Smooth muscle cell of the brain vasculature (primary cell): ENCODE measurements around the gene CSMD2.
"Not testable (repeated sequence)": the region's sequence is repeated elsewhere in the genome, so short reads cannot be mapped to it uniquely, and the experiment has no call there.

ENCODE experiments used
- DNase-seq: peaks from one replicate; pipeline ENCODE4 v3.0.0-alpha.2; 2012; ENCODE audit warnings: low read depth, low spot score

Gene CSMD2

DNA sequence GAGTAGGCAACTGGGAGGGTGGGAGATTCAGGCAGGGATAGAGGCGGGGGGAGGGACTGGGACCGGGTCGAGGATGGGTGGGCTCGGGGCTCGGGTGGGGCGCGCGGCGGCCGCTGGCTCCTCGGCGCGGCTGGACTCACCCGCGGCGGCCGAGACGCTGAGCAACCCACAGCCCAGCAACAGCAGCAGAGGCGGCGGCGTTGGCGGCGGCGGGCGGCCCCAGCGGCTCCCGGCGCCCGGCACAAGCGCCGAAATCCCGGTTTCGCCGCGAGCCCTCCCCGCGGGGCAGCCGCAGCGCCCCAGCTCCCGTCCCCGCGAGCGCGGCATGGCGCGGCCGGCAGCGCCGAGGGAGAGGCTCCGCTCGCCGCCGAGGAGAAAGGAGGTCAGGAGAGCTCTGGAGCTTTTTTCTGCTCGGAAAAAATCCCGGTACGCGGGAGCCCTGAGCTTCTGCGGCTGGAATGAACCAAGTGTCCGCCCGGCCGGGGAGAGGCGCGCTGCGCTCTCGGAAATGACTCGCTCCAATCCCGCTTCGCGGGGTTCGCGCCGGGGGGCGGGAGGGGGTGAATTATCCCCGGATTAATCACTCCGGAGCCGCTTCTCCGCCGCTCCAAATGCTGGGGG is at the start of gene CSMD2:
Gene CSMD2, minus strand, starts transcription at position 460 of the 621 bp plus-strand sequence. Its CDS starts 133 bp downstream, at position 327.
- DNase-seq: no peak

DNA sequence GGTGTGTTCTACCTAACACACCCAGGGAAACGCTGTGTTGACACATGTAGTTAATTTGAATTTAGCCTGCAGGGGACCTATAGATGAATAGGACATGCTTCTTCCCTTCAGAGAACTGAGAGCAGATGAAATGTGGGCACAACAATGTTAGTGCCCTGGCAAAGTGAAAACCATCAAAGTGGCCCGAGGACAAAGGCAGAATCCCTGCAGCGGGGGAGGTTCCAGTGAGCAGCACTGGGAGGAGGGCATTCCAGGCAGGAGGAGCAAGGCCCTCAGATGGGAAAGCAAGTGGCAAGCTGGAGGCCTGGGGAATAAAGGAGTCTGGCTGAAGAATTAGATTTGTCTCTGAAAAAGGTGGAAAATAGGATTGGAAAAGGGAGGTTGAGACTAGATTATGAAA is 48.9 kb upstream of the CSMD2 start:
- no peak for DNase-seq

DNA sequence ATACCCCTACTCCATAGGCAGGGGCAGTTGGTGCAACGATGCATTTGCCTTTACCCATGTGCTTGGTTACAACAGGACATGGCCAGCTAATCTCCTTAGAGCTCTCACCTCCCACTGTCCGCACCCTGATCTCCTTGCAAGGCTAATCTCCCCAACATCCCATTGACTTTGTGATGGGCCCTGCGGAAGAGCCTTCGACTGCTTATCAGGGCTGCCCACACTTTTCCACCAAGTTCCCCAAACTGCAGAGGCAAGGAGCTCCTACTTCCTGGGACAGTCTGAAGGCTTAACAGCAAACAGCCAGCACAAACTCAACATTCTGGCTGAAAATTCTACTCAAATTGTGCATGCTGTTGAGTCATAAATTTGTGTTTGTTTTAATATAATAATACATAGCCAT is 47.6 kb upstream of the CSMD2 start:
- DNase-seq: no peak

DNA sequence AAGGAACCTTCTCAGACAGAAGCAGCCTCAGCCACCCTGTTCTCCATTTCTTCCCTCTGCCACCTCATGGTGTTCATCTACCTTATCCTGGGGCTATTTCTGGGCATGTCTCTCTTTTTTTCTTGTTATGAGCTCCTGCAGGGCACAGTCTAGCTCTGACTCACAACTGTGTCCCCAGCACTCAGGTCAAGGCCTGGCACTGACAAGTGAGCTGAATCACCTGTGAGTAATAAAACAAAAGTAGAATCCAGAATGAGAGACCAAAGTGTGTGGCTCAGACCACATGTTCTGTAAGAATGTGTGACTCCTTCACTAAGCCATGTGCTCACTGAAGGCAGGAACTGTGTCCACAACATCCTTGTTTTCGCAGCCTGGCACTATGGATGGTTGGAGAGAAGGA is 34.9 kb upstream of the CSMD2 start:
- no peak for DNase-seq

DNA sequence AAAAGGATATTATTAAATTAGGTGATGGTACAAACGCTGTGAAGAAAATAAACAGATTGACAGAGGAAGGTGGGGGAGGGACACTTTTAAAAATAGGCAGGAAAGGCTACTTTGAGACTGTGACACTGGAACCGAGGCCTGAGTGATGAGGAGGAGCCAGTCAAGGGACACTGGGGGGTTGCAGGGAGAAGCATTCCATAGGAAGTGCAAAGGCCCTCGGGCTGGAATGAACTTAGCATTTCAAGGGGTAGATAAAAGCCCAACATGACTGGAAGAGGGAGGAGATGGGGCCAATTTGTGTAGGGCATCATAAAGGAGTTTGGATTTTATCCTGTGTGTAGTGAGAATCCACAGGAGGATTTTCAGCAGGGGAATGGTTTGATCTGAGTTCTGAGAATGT is 27.6 kb upstream of the CSMD2 start:
- no peak for DNase-seq

DNA sequence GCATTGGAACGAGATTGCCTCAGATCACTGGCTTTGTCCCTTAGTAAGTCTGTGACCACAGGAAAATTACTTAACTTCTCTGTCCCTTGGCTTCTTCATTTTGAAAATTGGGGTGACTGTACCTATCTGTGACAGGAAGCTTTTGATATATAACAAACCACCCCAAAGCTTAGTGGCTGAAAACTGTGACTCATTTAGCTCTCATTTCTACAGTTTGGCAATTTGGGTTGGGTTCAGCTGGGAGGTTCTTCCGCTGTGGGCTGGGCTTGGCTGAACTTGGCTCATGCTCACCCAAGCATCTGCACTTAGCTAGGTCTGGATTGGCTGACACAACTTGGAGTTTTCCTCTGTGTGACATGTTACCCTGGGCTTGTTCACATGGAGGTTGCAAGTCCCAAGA is 25.7 kb upstream of the CSMD2 start:
- no peak for DNase-seq

DNA sequence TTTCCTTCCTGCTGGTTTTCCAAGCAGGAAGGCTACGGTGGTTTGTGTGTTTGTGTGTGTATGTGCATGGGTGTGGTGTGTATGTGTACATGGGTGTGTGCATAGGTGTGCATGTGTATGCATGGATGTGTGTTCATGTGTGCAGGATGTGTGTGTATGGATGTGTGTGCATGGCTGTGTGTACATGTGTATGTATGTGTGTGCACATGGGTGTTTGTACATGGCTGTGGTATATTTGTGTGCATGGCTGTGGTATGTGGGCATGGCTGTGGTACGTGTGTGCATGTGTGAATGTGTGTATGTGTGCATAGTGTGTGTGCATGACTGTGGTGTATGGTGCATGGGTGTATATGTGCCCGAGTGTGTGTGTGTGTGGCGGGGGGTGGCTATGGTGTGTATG is 24.0 kb upstream of the CSMD2 start:
- no peak for DNase-seq

DNA sequence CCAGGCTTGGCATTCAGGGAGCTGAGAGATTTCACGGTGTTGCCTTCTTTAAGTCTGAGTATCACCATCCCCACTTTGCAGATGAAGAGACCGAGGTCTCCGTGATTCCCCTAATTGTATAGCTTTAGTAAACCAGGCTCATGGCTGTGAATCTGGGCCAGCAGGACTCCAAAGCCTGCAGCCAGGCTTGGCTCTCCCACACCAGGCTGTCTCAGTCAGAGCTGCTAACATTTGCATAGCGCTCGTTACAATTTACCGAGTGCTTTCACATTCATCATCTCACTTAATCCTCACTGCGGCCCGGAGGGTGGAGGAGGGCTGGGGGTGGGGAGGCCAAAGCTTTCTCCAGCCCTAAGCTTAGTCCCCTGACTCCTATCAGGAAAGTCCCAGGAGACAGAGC is 23.4 kb upstream of the CSMD2 start:
- no peak for DNase-seq

DNA sequence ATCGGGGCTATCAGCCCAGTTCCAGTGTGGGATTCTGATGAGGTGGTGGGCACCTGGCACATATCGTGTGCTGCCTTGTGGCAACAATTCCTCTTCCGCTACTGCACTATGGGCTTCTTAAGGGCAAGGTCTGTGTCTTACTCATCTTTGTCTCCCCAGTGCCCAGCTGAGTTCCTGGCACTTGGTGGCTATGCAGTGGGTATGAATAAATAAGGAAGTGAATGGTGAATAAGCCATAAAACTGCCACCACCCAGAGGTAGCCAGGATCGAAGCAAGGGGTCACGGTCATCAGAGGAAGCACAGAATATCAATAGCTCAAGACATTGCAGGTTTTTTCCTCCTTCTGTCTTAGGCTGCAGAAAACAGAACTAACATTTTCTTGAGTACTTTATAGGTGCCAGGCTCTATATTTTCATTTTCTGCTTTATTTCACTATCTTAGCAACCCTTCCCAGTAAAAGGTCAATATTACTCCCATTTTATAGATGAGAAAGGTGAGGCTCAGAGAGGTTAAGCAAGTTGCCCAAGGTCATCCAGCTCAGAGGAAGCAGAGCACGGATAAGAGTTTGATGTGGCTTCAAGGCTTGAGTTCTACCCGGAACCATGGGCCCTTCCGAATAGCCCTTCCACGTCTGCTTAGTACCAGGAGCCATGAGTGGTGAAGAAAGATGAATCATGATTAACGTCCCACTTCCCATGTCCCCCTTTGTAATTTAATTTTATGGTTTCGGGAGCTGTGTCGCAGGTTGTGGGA is 21.9 kb upstream of the CSMD2 start:
- no peak for DNase-seq

DNA sequence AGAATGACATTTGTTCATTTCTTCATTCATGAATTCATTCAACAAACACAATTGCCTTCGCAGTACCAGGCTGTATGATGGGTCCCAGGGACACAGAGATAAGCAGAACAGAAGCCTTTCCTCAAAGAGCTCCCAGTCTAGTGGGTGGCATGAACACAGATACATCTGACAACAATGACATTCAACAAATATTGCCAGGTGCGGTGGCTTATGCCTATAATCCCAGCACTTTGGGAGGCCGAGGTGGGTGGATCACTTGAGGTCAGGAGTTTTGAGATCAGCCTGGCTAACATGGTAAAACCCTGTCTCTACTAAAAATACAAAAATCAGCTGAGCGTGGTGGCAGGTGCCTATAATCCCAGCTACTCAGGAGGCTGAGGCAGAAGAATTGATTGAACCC is 18.4 kb upstream of the CSMD2 start:
- not testable (repeated sequence) for DNase-seq

DNA sequence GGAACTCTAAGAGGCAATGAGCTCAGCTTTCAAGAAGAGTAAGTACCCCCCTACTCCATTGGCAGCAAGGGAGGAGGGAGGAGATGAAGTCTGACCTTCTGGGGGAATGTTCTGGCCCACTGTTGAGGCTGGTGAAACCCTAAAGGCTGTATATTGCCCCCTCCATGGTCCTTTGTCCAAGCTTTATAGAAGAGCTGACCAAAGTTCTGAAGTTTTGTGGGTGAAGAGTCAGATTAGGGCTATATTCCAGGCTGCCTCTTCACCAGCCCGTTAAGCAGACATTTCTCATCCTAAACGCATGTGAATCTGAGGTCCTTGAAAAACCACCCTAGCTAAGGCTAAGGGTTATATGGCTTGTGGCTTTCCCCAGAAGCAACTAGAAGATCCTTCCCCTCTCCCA is 13.0 kb upstream of the CSMD2 start:
- DNase-seq: no peak

DNA sequence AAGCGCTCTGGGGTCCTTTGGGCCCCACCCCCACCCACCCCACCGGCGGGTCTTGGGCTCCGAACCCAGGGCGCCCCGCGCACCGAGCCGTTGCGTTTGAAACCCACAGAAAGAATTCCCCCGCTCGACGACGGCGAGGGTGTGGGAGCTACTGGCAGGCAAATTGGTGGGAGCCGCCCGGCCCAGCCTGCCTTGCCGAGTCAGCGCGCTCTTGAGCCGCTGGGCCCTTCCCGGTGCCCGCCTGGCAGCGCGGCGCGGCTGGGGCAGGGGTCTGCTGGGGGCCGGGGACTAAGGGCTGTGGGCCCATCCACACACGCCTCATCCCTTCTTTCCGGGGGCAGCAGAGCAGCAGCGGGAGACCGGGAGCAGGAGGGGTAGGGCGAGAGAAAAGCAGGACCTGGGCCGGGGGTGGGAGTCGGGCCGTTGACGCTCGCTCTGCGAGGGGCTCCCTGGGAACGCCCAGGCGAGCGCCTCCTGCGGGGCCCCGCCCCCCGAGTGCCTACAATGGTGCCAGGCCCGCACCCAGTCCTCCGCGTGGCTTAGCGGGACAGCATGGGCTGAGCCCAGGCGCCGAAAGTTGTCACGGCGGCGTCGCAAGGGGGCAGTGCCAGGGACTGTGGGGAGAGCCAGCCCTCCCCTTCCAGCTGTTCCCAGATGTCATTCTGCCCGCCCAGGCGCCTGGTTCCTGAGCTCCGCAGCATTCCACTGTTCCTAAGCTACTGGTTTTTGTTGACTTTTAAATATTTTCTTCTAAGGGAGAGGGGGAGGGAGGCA is 12.0 kb upstream of the CSMD2 start, which contains the start of gene C1orf94:
Gene C1orf94, plus strand, starts transcription at position 78 of the 774 bp plus-strand sequence. CDS start 883 bp downstream, outside the sequence.
- DNase-seq: no peak

DNA sequence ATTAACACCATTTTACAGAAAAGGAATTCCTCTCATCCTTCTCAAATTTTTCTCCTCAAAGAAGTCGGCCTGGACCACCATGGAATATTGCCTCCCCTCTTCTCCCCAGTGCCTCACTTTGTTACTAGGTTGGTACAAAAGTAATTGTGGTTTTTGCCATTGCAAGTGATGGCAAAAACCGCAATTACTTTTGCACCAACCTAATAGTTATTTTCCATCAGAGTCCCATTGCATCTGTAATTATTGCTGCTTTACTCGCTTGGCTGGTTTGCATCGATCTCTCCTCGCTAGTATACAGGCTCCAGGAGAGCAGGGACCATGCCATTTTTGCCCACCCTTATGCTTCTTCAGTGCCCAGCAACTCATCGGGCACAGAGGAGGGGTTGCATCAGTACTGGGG is 10.7 kb upstream of the CSMD2 start:
- no peak for DNase-seq

DNA sequence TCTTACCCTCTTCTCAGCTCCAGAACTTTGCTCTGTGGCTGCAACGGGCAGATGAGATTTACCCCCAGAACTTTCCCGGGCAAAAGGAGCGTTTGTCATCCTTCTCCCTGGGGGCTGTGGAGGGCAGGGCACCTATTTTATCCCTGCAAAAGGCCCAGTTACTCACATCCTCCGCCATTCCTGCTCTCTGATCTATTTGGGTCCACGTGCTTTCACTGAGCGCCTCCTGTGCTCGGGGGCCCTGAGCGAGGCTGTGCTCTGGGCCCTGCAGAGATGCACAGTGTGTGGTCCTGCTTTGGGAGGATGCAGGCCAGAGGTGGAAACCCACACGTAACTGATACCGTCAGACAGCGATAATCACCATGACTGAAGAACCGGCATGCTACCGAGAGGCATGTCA is 2.4 kb upstream of the CSMD2 start:
- no peak for DNase-seq

DNA sequence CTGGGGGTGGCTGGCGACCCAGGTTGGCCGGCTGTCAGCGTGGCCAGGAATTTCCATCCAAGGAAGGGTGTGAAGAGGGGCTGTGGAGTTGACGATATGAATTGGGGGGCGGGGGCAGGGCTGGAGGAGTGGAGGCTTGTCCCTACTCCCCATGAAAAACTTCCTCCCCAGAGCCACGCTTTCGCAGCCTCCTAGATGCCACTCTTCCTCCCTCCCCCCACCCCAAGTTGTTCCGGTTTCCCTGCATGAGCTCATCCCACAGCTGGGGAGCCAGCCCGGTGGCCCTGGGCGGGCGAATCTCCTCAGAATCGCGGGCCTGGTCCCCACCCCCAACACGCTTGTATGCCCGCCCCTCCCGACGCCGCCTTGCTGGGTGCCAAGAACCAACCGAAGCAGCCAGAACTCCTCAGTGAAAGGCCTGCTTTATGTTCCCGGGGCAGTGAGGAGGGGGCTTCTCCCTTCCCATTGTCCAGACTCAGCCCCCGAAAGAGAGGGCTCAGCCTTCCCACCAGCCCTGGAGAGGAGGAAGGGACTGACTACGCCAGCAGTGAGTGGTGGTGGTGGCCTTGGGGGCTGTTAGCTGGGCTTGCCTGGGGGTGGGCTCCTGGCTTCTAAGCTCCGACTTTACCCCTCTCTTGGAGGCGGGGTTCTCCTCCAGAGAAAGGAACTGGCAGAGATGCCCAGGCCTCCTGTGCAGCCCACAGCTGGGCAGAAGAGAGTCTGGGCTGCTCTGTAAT is 1.8 kb upstream of the CSMD2 start:
- no peak for DNase-seq

DNA sequence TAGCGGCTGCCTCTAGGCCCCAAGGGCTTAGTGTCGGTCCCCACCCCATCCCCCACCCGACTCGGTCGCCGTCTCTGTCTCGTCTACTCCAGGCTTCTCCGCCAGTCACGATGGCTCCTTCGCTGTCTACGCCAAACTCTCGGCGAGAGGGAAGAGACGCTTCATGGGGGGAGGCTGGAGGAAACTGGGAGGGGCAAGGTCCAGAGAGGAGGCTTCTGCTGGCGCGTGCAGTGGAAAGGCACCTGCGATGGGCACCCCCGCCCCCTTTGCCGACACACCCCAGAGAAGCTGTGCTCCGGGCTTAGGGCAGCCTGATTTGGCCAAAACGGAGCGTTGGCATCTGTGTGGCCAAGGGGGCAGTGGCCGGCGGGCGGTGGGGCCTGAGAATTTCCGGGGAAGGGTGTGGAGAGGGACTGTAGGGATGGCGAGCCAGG is 1.2 kb upstream of the CSMD2 start:
- no peak for DNase-seq

DNA sequence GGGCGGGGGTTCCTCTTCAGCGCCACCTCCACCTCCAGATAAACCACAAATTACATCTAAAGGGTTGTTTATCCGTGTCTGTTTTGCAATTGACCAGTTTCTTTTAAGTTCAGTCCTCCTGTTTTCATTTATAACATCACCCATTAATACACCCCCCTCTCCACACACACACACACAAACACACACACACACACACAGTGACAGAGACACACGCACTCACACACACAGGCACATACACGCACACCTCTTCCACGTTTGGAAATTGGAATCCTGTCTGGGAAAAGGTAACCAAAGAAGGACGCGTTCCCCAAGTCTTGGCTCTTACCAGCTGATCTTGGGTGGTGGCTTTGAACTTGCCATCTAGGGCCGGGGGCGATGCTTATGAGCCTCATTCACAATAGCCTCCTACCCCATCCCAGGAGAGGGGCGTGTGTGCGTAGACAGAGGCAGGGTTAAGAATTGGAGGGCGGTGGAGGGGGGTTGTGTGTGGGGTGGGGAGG is 442 bp upstream of the CSMD2 start:
- DNase-seq: no peak

DNA sequence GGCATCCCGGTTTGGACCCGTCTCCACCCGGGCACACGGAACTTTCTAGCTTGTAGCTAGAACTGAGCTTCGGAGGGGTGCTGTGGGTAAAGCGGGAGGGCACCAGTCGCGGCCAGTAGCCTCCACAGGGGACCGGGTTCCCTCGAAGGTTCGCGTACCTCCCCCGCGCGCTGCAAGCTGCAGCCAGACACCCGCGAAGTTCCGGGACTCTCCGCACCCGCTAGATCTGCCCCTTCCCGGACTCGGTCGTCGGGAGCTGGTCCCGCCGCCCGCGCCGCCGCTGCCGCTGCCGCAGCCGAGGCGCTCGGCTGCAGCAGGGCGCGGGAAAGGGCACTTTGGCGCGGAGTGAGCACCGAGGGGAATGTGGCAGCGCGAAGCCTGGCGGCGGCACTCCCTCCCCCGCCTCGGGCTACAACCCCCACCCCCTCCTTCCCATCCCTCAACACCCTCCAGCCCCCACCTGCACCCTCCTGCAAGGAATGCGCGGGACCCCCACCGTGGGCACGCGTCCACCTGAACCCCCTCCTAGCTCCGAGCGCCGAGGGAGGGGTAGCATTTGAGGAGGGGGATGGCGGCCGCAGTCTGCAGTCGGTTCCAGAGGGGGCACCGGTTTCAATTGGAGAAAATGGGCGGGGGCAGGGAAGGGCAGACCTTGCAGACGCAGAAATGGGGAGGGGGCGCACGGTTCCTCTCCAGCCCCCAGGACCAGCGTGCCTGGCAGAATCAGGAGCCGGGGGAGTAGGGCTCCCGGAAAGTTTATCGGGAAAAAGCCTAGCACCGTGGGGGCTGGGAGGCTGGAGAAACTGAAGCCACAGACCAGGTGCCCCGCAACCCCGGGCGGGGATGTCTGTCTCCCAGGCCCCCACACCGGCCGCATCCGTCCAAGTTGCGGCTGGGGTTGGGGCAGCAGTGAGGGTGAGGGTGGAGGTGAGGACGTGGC is 968 bp downstream of the CSMD2 start:
- DNase-seq: no peak

DNA sequence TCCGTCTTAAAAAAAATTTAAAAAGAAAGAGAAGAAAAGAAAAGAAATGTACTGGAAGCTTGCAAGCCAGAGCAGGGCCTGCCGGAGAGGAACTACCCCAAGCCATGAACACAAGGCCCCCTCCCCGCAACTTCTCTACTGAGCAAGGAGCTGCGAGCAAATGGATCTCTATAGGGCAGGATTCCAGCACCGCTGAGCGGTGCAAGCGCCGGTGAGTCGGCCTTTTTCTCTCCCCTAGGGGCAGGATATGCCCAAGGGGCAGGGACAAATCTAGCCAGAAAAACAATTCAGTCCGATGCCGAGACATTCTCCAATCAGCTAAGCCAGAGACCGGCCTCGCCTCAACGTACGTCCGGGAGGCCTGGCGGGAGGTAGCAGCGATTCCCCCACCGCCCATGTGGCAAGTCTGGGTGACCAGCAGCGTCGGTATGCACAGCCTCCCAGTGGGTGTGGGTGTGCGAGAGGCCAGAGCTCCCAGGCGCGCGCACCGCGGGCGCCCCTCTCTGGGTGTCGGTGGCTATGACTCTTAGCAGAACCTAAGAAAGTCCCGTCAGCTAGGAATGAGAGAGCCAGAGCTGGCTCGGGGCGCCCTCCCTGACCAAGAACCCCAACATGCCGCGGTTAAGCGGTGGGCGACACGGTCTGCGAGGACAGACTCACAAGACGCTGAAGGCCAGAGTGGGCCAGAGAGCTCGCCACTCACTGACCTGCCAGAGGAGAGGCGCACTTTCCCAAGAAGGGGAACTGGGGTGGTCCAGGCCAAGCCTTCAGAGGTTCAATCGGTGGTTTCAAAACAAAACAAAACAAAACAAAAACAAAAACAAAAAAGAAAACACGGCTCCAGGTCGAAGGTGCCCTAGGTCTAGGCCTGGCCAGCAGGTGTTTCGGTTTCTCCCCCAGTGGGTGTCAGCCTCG is 1.9 kb downstream of the CSMD2 start:
- peak; percentile 18 for DNase-seq
